H1 (cell line): ENCODE measurements around the gene CASP8AP2. TPM values are rescaled to one million over a fixed set of nuclear protein-coding genes. Genes with fewer than 3 reads are reported as not detected.

Experiments
- CTCF ChIA-PET: fragments of 300-600 bp; sonication (Branson Sonifier 250); formaldehyde crosslinking; loops from one replicate; lab custom pipeline; 2021; ENCODE audit not compliant: partially characterized antibody; lab: Charles Lee
- POLR2A ChIA-PET: fragments of 300-600 bp; sonication (Branson Sonifier 250); formaldehyde crosslinking; loops from one replicate; lab custom pipeline; 2021; ENCODE audit warnings: inconsistent platforms; ENCODE audit not compliant: partially characterized antibody; lab: Charles Lee
- DNase-seq, 2 experiments: peaks; one replicate each; pipeline versions ENCODE4 v3.0.0 to v3.0.0-alpha.2; 2010 to 2022; ENCODE audit warnings: low spot score in 2 of 2, low read depth in 1 of 2, mixed read lengths in 1 of 2
- FAIRE-seq: peaks from 2 replicates; lab custom pipeline; 2011; peaks lifted over from hg19 to GRCh38; lab: Jason Lieb, UNC
- H2AFZ ChIP-seq: 2 replicates; pipeline ENCODE4 v1.8.1; 2012; ENCODE audit warnings: low read length, inconsistent platforms
- H2AK5ac ChIP-seq: 2 replicates; pipeline ENCODE4 v1.6.1; 2013; ENCODE audit warnings: low read depth, low read length
- H2BK120ac ChIP-seq: replicated peaks from 2 replicates; pipeline ENCODE3; 2013; ENCODE audit warnings: low read depth, low read length, inconsistent platforms
- H2BK12ac ChIP-seq: 2 replicates; pipeline ENCODE4 v1.6.1; 2013; ENCODE audit warnings: low read depth, low read length
- H2BK15ac ChIP-seq: 2 replicates; pipeline ENCODE4 v1.6.1; 2013; ENCODE audit warnings: low read length
- H2BK20ac ChIP-seq: 2 replicates; pipeline ENCODE4 v1.6.1; 2013; ENCODE audit warnings: low read length
- H2BK5ac ChIP-seq: 2 replicates; pipeline ENCODE4 v1.6.1; 2013; ENCODE audit warnings: low read depth, low read length
- H3K14ac ChIP-seq: 2 replicates; pipeline ENCODE4 v1.6.1; 2013; ENCODE audit warnings: inconsistent platforms; ENCODE audit not compliant: insufficient read length
- H3K18ac ChIP-seq: 2 replicates; pipeline ENCODE4 v1.6.1; 2013; ENCODE audit warnings: low read length; ENCODE audit errors: extremely low read depth
- H3K23ac ChIP-seq: 2 replicates; pipeline ENCODE4 v1.6.1; 2013; ENCODE audit warnings: inconsistent platforms; ENCODE audit not compliant: insufficient read length
- H3K23me2 ChIP-seq: 2 replicates; pipeline ENCODE4 v1.6.1; 2013; ENCODE audit warnings: low read depth, low read length
- H3K27ac ChIP-seq: 2 replicates; pipeline ENCODE4 v1.6.1; 2011; ENCODE audit warnings: low read depth, low read length, inconsistent platforms
- H3K27me3 ChIP-seq, 4 experiments: replicated peaks in 1 of 4; 1 replicate in 1 of 4; 2 replicates in 3 of 4; pipeline versions ENCODE4 v1.6.1 to v1.8.1; 2011 to 2013; ENCODE audit warnings: low read length in 3 of 4, mild to moderate bottlenecking in 3 of 4, inconsistent platforms in 2 of 4, mixed read lengths in 2 of 4, moderate library complexity in 1 of 4; ENCODE audit not compliant: control insufficient read depth in 3 of 4, insufficient read depth in 3 of 4; ENCODE audit errors: extremely low read depth in 1 of 4
- H3K36me3 ChIP-seq, 4 experiments: 2 replicates each; pipeline versions ENCODE4 v1.6.1 to v1.8.1; 2011 to 2013; ENCODE audit warnings: mild to moderate bottlenecking in 4 of 4, low read length in 3 of 4, moderate library complexity in 2 of 4, control low read depth in 1 of 4, inconsistent platforms in 1 of 4; ENCODE audit not compliant: insufficient read depth in 4 of 4, control insufficient read depth in 2 of 4
- H3K4ac ChIP-seq: replicated peaks from 2 replicates; pipeline ENCODE3; 2013; ENCODE audit warnings: low read length, low read depth, mixed read lengths, inconsistent platforms; ENCODE audit not compliant: insufficient read length
- H3K4me1 ChIP-seq, 4 experiments: replicated peaks in 1 of 4; 1 replicate in 1 of 4; 2 replicates in 3 of 4; pipeline versions ENCODE4 v1.6.1 to v1.8.1; 2011 to 2013; ENCODE audit warnings: low read length in 3 of 4, inconsistent platforms in 2 of 4, mixed read lengths in 1 of 4; ENCODE audit not compliant: insufficient read depth in 4 of 4, control insufficient read depth in 3 of 4
- H3K4me2 ChIP-seq, 2 experiments: 2 replicates each; pipeline versions ENCODE4 v1.6.1 to v1.8.1; 2011 to 2013; ENCODE audit warnings: low read depth in 2 of 2, low read length in 2 of 2, control low read depth in 1 of 2, inconsistent platforms in 1 of 2, mild to moderate bottlenecking in 1 of 2; ENCODE audit not compliant: insufficient read depth in 1 of 2
- H3K4me3 ChIP-seq, 4 experiments: fragments of 200-600, 300-600 bp in 1 of 4; sonication (generic), shearing (Covaris generic), sonication (Bioruptor Twin) in 1 of 4; 2 replicates each; pipeline versions ENCODE4 v1.5.1 to v1.8.1; 2011 to 2016; ENCODE audit warnings: low read length in 4 of 4, low read depth in 3 of 4, control low read depth in 2 of 4, inconsistent platforms in 2 of 4, mild to moderate bottlenecking in 2 of 4, mixed read lengths in 1 of 4, moderate library complexity in 1 of 4; ENCODE audit not compliant: insufficient read depth in 2 of 4; ENCODE audit errors: extremely low read depth in 1 of 4
- H3K56ac ChIP-seq: replicated peaks from 2 replicates; pipeline ENCODE3; 2013; ENCODE audit warnings: low read depth, mild to moderate bottlenecking, mixed read lengths, low read length, inconsistent platforms; ENCODE audit not compliant: insufficient read length
- H3K79me1 ChIP-seq: 2 replicates; pipeline ENCODE4 v1.6.1; 2013; ENCODE audit warnings: low read depth, low read length, control low read depth
- H3K79me2 ChIP-seq, 2 experiments: 2 replicates each; pipeline versions ENCODE4 v1.6.1 to v1.8.1; 2012 to 2013; ENCODE audit warnings: low read length in 2 of 2, mild to moderate bottlenecking in 2 of 2, inconsistent platforms in 1 of 2; ENCODE audit not compliant: insufficient read depth in 2 of 2, control insufficient read depth in 1 of 2
- H3K9ac ChIP-seq, 4 experiments: replicated peaks in 1 of 4; 1 replicate in 1 of 4; 2 replicates in 3 of 4; pipeline versions ENCODE4 v1.6.1 to v1.8.1; 2011 to 2013; ENCODE audit warnings: low read depth in 3 of 4, low read length in 3 of 4, control low read depth in 2 of 4, mild to moderate bottlenecking in 2 of 4, moderate library complexity in 2 of 4, inconsistent platforms in 1 of 4; ENCODE audit errors: extremely low read depth in 1 of 4
- H3K9me3 ChIP-seq, 2 experiments: 2 replicates each; pipeline versions ENCODE4 v1.6.1 to v1.8.1; 2012 to 2013; ENCODE audit warnings: mild to moderate bottlenecking in 2 of 2, moderate library complexity in 2 of 2, control low read depth in 1 of 2, inconsistent platforms in 1 of 2, low read depth in 1 of 2, low read length in 1 of 2, mixed read lengths in 1 of 2; ENCODE audit not compliant: insufficient read depth in 2 of 2
- H4K20me1 ChIP-seq, 2 experiments: replicated peaks in 1 of 2; 2 replicates each; pipeline versions ENCODE3 to v1.8.1; 2011 to 2013; ENCODE audit warnings: inconsistent platforms in 2 of 2, low read length in 2 of 2, mild to moderate bottlenecking in 1 of 2; ENCODE audit not compliant: insufficient read depth in 2 of 2, control insufficient read depth in 1 of 2
- H4K5ac ChIP-seq: 2 replicates; pipeline ENCODE4 v1.6.1; 2013; ENCODE audit warnings: low read length, low read depth, mixed read lengths, inconsistent platforms; ENCODE audit not compliant: insufficient read length
- H4K8ac ChIP-seq: 2 replicates; pipeline ENCODE4 v1.8.0; 2013; ENCODE audit warnings: mild to moderate bottlenecking, moderate library complexity, low read length, inconsistent platforms; ENCODE audit not compliant: insufficient read depth; ENCODE audit errors: extremely low read depth
- H4K91ac ChIP-seq: replicated peaks from 2 replicates; pipeline ENCODE3; 2013; ENCODE audit warnings: low read length, mixed read lengths, inconsistent platforms; ENCODE audit not compliant: insufficient read length
- CTBP2 ChIP-seq: IDR thresholded peaks from 2 replicates; pipeline ENCODE4 v1.7.0; 2011; ENCODE audit warnings: borderline replicate concordance, mild to moderate bottlenecking, moderate library complexity, mixed read lengths, low read length; ENCODE audit not compliant: insufficient read depth, insufficient read length
- EZH2 ChIP-seq: fragments of 200-600 bp; sonication (generic); IDR thresholded peaks from 2 replicates; pipeline ENCODE4 v1.7.1; 2012; ENCODE audit warnings: low read depth, mild to moderate bottlenecking, moderate library complexity, low read length, inconsistent platforms; ENCODE audit not compliant: severe bottlenecking
- GTF2F1 ChIP-seq: IDR thresholded peaks from 2 replicates; pipeline ENCODE4 v1.6.1; 2012; ENCODE audit warnings: low read depth, low read length, improper control_type of control experiment, borderline replicate concordance
- POLR2AphosphoS5 ChIP-seq: IDR thresholded peaks from 2 replicates; pipeline ENCODE4 v1.6.1; 2011; ENCODE audit warnings: low read depth, low read length
- TAF1 ChIP-seq: IDR thresholded peaks from 2 replicates; pipeline ENCODE4 v1.6.1; 2011; ENCODE audit warnings: mild to moderate bottlenecking, low read depth, low read length
- USF2 ChIP-seq: IDR thresholded peaks from 2 replicates; pipeline ENCODE4 v1.6.1; 2011; ENCODE audit warnings: low read length, improper control_type of control experiment
- ZNF274 ChIP-seq: IDR thresholded peaks from 2 replicates; pipeline ENCODE4 v1.7.0; 2012; ENCODE audit warnings: low read length, borderline replicate concordance; ENCODE audit errors: extremely low read depth
- WGBS, 2 experiments: shearing (Covaris generic) in 1 of 2; methylation state at CpG; one replicate each; pipeline versions ENCODE4 v1.1.6 to v1.1.7; 2013 to 2015; ENCODE audit warnings: low lambda C conversion rate in 2 of 2, mixed read lengths in 2 of 2, inconsistent platforms in 1 of 2, low coverage in 1 of 2, missing lambda C conversion rate in 1 of 2; ENCODE audit not compliant: insufficient replicate concordance in 2 of 2, insufficient coverage in 1 of 2, insufficient read length in 1 of 2; ENCODE audit errors: extremely low coverage in 1 of 2, missing lambda C conversion rate in 1 of 2; 5-methylcytosine and 5-hydroxymethylcytosine counted together
- polyA plus RNA-seq, 7 experiments: library from polyadenylated mRNA; depleted of rRNA in 3 of 7; stranded (reverse) in 5 of 7; unstranded in 2 of 7; fragments of >200 nt in 5 of 7; fragments of 200-250 nt in 2 of 7; gene quantifications; 1 replicate in 5 of 7; 2 replicates in 1 of 7; 4 replicates in 1 of 7; pipeline versions ENCODE4 v1.2.1 to v1.2.3, GENCODE V29; 2011 to 2013; ENCODE audit warnings: missing spikeins in 2 of 7, mixed read lengths in 2 of 7
- total RNA-seq: library from RNA; stranded (reverse); fragmentation: NEBNext Ultra II Directional; extraction: Animal tissue kit (Norgen Biotek cat#: 25700); gene quantifications from 2 replicates; pipeline ENCODE4 v1.2.1, GENCODE V29; 2021

The CASP8AP2 gene
- total and polyA plus RNA-seq, 2 of the 8 experiments (the other 6 are each of a cell fraction or from before 2014, with no cell fraction given) = 6.9 to 32.1 TPM

DNA sequence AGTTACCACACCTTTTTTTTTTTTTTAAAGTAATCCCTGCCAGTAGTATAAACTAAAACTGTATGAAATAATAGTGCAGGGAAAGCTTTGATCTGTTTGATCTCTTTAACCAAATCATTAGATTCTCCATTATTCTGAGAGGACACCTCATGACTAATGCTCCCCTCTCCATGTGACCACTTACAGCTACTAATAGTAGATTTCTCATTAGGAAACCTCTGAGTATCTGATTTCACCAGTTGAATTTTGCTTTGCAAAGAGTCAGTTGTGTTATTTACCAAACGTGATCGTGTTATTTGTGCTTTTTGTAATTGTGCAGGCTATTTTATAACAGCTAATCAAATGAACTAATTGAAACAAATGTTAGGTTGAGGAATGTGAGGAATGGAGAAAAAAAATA lies 12.5 kb downstream of the CASP8AP2 start:
- H3K18ac ChIP-seq = no peak overlapping the region
- H2BK12ac ChIP-seq = no peak overlapping the region
- H3K79me1 ChIP-seq = peaks cover 3% of the 10 kb centered on the region; the same call in 1 of the 2 replicates
- H2BK5ac ChIP-seq = no peak overlapping the region
- no peak overlapping the region for H2BK15ac ChIP-seq
- no peak overlapping the region for H3K27ac ChIP-seq
- FAIRE-seq = no peak
- H3K4me3 ChIP-seq = no peak overlapping the region
- peaks cover 4 to 10% of the 10 kb centered on the region in 2 experiments for H4K20me1 ChIP-seq
- no peak overlapping the region for H3K14ac ChIP-seq
- no peak overlapping the region for H4K91ac ChIP-seq
- H3K23ac ChIP-seq = no peak overlapping the region
- H3K4ac ChIP-seq = no peak overlapping the region
- no peaks in the 10 kb centered on the region for H3K9me3 ChIP-seq
- DNase-seq = no peak
- no peak overlapping the region for H3K4me2 ChIP-seq
- peaks cover 0 to 25% (median 2%) of the 10 kb centered on the region in 4 experiments; a peak in 2 of 8 replicates for H3K36me3 ChIP-seq
- H3K9ac ChIP-seq = no peak overlapping the region
- H2AK5ac ChIP-seq = no peak overlapping the region
- no peak overlapping the region for H3K56ac ChIP-seq
- no peaks in the 10 kb centered on the region for H3K23me2 ChIP-seq
- no peak overlapping the region for H4K5ac ChIP-seq
- H2BK120ac ChIP-seq = no peak overlapping the region
- CTCF ChIA-PET = interaction anchor here (0.6 kb wide), 1 partner anchor 78 kb away, joined by 3 read pairs; no protein-coding TSS in a partner anchor
- H4K8ac ChIP-seq = no peak overlapping the region
- POLR2A ChIA-PET = interaction anchor here (0.7 to 2.3 kb wide), 4 partner anchors 10 to 518 kb away, joined by 3 to 9 read pairs (median 3); partner anchors contain the start of gene CASP8AP2
- no peak overlapping the region for H2BK20ac ChIP-seq
- WGBS, 2 experiments = 94% methylated on average over 2 of the region's 2 CpGs; no CpG with 5 or more reads in 1 of the 2 experiments
- no peak overlapping the region for H2AFZ ChIP-seq
- no peak for TF ChIP-seq CTBP2
- no peak for TF ChIP-seq POLR2AphosphoS5
- no peak for TF ChIP-seq ZNF274
- TF ChIP-seq USF2 = no peak
- no peak for TF ChIP-seq GTF2F1
- no peak for TF ChIP-seq EZH2
- TF ChIP-seq TAF1 = no peak
- H3K4me1 ChIP-seq = peaks cover 0 to 2% (median 0%) of the 10 kb centered on the region in 4 experiments; a peak in 3 of 7 replicates
- peaks cover 0 to 73% of the 10 kb centered on the region in 2 experiments; a peak in 2 of 4 replicates for H3K79me2 ChIP-seq
- H3K27me3 ChIP-seq = no peaks in the 10 kb centered on the region
